ENCODE measurements around the gene SERPIND1. TPM values are rescaled to one million over a fixed set of nuclear protein-coding genes. Genes with fewer than 3 reads are reported as not detected.

SERPIND1 gene
- total and polyA plus RNA-seq, 2 of the 8 experiments (the other 6 are each of a cell fraction or from before 2014, with no cell fraction given) = not detected

GRCh38 chr22:20748082-20748481 lies 25.8 kb upstream of the SERPIND1 start:
- Histone ChIP-seq H2BK5ac (ENCODE audit: low read depth, low read length) (no peak overlapping the region), H3K4ac (replicated peaks; ENCODE audit: insufficient read length, low read depth, low read length) (no peak overlapping the region), H2BK15ac (ENCODE audit: low read length) (no peak overlapping the region), H3K9me3 (ENCODE audit: insufficient read depth in 2 of 2, low read depth in 1 of 2, low read length in 1 of 2) (no peaks in the 10 kb centered on the region), H4K91ac (replicated peaks; ENCODE audit: insufficient read length, low read length) (no peak overlapping the region), H3K9ac (replicated peaks in 1 of 4; ENCODE audit: extremely low read depth in 1 of 4, low read depth in 3 of 4, low read length in 3 of 4) (no peak overlapping the region), H2BK12ac (ENCODE audit: low read depth, low read length) (no peak overlapping the region), H3K56ac (replicated peaks; ENCODE audit: insufficient read length, low read depth, low read length) (no peak overlapping the region), H4K5ac (ENCODE audit: insufficient read length, low read depth, low read length) (no peak overlapping the region), H3K14ac (ENCODE audit: insufficient read length) (no peak overlapping the region), H2AFZ (ENCODE audit: low read length) (no peak overlapping the region), H2BK20ac (ENCODE audit: low read length) (no peak overlapping the region), H2AK5ac (ENCODE audit: low read depth, low read length) (no peak overlapping the region), H3K79me2 (ENCODE audit: control insufficient read depth in 1 of 2, insufficient read depth in 2 of 2, low read length in 2 of 2) (no peaks in the 10 kb centered on the region), H3K23ac (ENCODE audit: insufficient read length) (no peak overlapping the region), H2BK120ac (replicated peaks; ENCODE audit: low read depth, low read length) (no peak overlapping the region), H3K4me3 (ENCODE audit: extremely low read depth in 1 of 4, insufficient read depth in 2 of 4, low read depth in 3 of 4, low read length in 4 of 4) (no peak overlapping the region), H3K23me2 (ENCODE audit: low read depth, low read length) (no peaks in the 10 kb centered on the region), H3K27me3 (replicated peaks in 1 of 4; ENCODE audit: control insufficient read depth in 3 of 4, extremely low read depth in 1 of 4, insufficient read depth in 3 of 4, low read length in 3 of 4) (no peaks in the 10 kb centered on the region), H3K36me3 (ENCODE audit: control insufficient read depth in 2 of 4, insufficient read depth in 4 of 4, low read length in 3 of 4) (no peaks in the 10 kb centered on the region; a peak in 1 of 8 replicates), H4K20me1 (replicated peaks in 1 of 2; ENCODE audit: control insufficient read depth in 1 of 2, insufficient read depth in 2 of 2, low read length in 2 of 2) (peaks cover 2 to 8% of the 10 kb centered on the region in 2 experiments), H3K79me1 (ENCODE audit: low read depth, low read length) (no peaks in the 10 kb centered on the region), H3K4me1 (replicated peaks in 1 of 4; ENCODE audit: control insufficient read depth in 3 of 4, insufficient read depth in 4 of 4, low read length in 3 of 4) (no peaks in the 10 kb centered on the region), H4K8ac (ENCODE audit: extremely low read depth, insufficient read depth, low read length) (no peak overlapping the region), H3K18ac (ENCODE audit: extremely low read depth, low read length) (no peak overlapping the region), H3K27ac (ENCODE audit: low read depth, low read length) (no peak overlapping the region), H3K4me2 (ENCODE audit: insufficient read depth in 1 of 2, low read depth in 2 of 2, low read length in 2 of 2) (no peak overlapping the region)
- no peak for DNase-seq (ENCODE audit: low read depth in 1 of 2, low spot score in 2 of 2)
- POLR2A ChIA-PET (ENCODE audit: partially characterized antibody) = no interaction called here
- no peak for FAIRE-seq
- no peak for TF ChIP-seq BRCA1 (IDR thresholded peaks at IDR 0.05; ENCODE audit: low read depth, low read length)
- TF ChIP-seq SRF (IDR thresholded peaks at IDR 0.05; ENCODE audit: low read depth, low read length) = no peak
- no peak for TF ChIP-seq TBP (IDR thresholded peaks at IDR 0.05; ENCODE audit: low read depth, low read length)
- TF ChIP-seq JUN (IDR thresholded peaks at IDR 0.05; ENCODE audit: low read depth, low read length) = no peak
- no peak for TF ChIP-seq FOSL1 (IDR thresholded peaks at IDR 0.05; ENCODE audit: insufficient read depth, low read depth, low read length)
- TF ChIP-seq ZNF274 (IDR thresholded peaks at IDR 0.05; ENCODE audit: borderline replicate concordance, extremely low read depth, low read length) = no peak
- no peak for TF ChIP-seq SIN3A (conservative IDR thresholded peaks at IDR 0.05 in 1 of 2, IDR thresholded peaks at IDR 0.05 in 1 of 2; ENCODE audit: low read depth in 1 of 2, low read length in 2 of 2)
- no peak for TF ChIP-seq E2F6 (IDR thresholded peaks at IDR 0.05)
- TF ChIP-seq POLR2A (IDR thresholded peaks at IDR 0.05; ENCODE audit: control extremely low read depth in 1 of 2, low read depth in 2 of 2, low read length in 2 of 2) = no peak
- TF ChIP-seq CHD2 (IDR thresholded peaks at IDR 0.05; ENCODE audit: low read length) = no peak
- TF ChIP-seq RNF2 (IDR thresholded peaks at IDR 0.05; ENCODE audit: borderline replicate concordance, low read depth, low read length, missing control alignments, poor library complexity, severe bottlenecking) = no peak
- WGBS, 2 experiments (ENCODE audit: extremely low coverage in 1 of 2, insufficient coverage in 1 of 2, insufficient read length in 1 of 2, insufficient replicate concordance in 2 of 2, low coverage in 1 of 2, low lambda C conversion rate in 2 of 2, missing lambda C conversion rate in 1 of 2) = 94% methylated on average over 7 of the region's 7 CpGs; no CpG with 5 or more reads in 1 of the 2 experiments
- CTCF ChIA-PET (ENCODE audit: partially characterized antibody) = no interaction called here

Measured in H1 (cell line).